ENCODE data around the gene B4GALT5.
"Not testable (repeated sequence)": the region's sequence is repeated elsewhere in the genome, so short reads cannot be mapped to it uniquely, and the experiment has no call there.

B4GALT5 gene

GRCh38 chr20:49707118-49707517 lies 6.6 kb downstream of the B4GALT5 start:
- TF ChIP-seq CTCF (IDR thresholded peaks at IDR 0.05; ENCODE audit: low read depth, low read length, missing control alignments): no peak
- no peak overlapping the region for H3K4me3 ChIP-seq (replicated peaks; ENCODE audit: low read depth, low read length)
- no peak for DNase-seq (ENCODE audit: extremely low read depth, low read depth)

DNA sequence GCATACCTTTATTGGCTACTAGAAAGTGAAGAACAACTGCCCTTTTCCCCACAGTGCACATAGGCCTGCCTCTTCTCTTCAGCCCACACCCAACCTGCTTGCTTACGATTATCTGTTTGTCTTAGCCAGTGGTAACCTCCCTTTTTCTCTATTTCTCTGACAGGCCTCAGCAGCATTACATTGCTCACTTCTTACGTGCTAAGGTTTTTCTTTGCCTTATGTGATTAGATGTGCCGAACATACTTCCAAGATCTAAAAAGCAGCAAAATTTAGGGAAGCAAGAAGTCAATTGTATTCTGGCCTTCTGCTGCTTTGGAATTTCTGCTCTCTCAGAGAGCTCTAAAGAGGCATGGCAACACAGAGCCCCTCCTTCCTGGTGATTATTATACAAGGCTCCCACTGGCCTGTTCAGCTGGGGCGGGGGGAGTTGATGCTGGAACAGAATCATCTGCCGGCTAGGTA lies 7.0 kb downstream of the B4GALT5 start:
- H3K4me3 ChIP-seq (replicated peaks; ENCODE audit: low read depth, low read length): no peak overlapping the region
- no peak for TF ChIP-seq CTCF (IDR thresholded peaks at IDR 0.05; ENCODE audit: low read depth, low read length, missing control alignments)
- DNase-seq (ENCODE audit: extremely low read depth, low read depth): no peak

DNA sequence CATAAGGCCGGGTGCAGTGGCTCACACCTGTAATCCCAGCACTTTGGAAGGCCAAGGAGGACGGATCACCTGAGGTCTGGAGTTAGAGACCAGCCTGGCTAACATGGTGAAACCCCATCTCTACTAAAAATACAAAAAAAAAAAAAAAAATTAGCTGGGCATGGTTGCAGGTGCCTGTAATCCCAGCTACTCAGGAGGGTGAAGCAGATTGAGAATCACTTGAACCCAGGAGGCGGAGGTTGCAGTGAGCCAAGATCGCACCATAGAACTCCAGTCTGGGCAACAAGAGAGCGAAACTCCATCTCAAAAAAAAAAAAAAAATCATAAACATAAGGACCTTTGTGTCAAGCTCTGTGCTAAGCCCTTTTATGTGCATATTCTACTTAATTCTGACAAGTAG lies 7.8 kb downstream of the B4GALT5 start:
- H3K4me3 ChIP-seq (replicated peaks; ENCODE audit: low read depth, low read length); DNase-seq (ENCODE audit: extremely low read depth, low read depth): not testable (repeated sequence)

DNA sequence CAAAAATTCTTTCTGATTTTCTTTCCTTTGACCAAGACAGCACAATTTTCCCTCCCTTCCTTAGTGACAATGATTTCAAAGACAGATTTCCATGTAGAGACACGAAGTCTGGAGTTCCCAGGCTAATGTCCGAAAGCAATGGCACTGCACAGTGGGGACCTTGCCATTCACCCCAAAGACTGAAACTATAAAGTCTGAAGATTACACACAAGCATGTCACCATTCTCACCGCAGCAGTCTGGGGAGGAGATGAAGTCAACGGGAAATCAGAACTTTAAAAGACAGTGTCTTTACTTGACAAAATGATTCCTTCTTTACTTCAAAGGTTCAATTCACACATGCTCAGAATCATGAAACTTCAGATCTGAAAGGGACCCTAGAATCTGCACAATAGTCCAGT lies 8.3 kb downstream of the B4GALT5 start:
- TF ChIP-seq CTCF (IDR thresholded peaks at IDR 0.05; ENCODE audit: low read depth, low read length, missing control alignments): no peak
- no peak overlapping the region for H3K4me3 ChIP-seq (replicated peaks; ENCODE audit: low read depth, low read length)
- DNase-seq (ENCODE audit: extremely low read depth, low read depth): no peak

DNA sequence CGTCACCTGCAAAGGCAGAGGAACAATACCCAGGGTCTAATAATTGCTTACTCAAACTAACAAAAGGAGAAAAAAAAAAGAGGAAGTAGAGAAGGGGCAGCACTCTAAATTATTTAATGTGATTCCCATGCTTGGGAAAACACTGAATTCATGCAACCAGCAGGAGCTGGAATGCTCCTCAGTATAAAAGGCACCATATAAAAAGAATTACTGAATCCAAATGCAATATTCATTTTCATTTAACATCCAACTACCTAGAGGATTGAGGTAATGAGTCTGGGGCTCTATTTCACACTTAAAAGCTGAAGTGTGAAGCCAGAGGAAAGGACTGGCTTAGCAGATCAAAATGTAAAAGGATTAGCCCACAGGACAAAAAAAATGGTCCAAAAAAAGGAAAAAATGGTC lies 8.7 kb downstream of the B4GALT5 start:
- H3K4me3 ChIP-seq (replicated peaks; ENCODE audit: low read depth, low read length): no peak overlapping the region
- no peak for DNase-seq (ENCODE audit: extremely low read depth, low read depth)
- no peak for TF ChIP-seq CTCF (IDR thresholded peaks at IDR 0.05; ENCODE audit: low read depth, low read length, missing control alignments)

- no peak for TF ChIP-seq CTCF (IDR thresholded peaks at IDR 0.05; ENCODE audit: low read depth, low read length, missing control alignments)
- DNase-seq (ENCODE audit: extremely low read depth, low read depth): no peak
- H3K4me3 ChIP-seq (replicated peaks; ENCODE audit: low read depth, low read length): no peak overlapping the region
These were observed 11.8 kb downstream of the B4GALT5 start for GRCh38 chr20:49701916-49702315.

DNA sequence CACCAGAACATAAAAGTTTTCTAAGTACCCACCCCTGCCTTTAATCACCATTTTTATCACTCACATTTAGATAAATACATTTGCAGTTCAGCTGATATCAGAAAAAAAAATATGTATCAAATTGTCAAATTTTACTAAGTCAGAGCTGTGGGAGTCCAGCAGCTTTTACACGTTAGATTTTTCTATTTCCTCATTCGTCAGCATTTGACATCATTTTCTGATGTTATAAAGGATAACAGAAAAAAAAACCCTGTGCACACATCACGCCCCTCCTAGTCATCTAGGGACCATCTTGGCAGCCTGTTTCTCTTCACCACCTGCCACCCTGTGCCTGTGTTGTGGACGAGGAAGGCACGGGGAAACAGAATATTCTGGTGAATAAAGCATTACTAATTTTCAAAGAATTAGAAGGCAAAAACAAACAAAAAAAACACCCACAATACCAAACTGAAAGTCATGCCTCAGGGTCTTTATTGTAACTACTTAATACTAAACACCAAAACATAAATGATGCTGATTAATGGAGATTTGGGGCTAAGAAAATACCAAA lies 12.4 kb downstream of the B4GALT5 start:
- no peak for DNase-seq (ENCODE audit: extremely low read depth, low read depth)
- TF ChIP-seq CTCF (IDR thresholded peaks at IDR 0.05; ENCODE audit: low read depth, low read length, missing control alignments): no peak
- no peak overlapping the region for H3K4me3 ChIP-seq (replicated peaks; ENCODE audit: low read depth, low read length)
